ENCODE measurements around the gene SORBS2.

Gene SORBS2

GRCh38 chr4:185847352-185848097, 35.5 kb upstream of the SORBS2 start:
- H3K27me3 ChIP-seq (ENCODE audit: insufficient read depth, low read length, poor library complexity, severe bottlenecking), result no peaks in the 10 kb centered on the region
- no peaks in the 10 kb centered on the region for H3K36me3 ChIP-seq (ENCODE audit: insufficient read depth, low read length)
- H3K9me3 ChIP-seq (ENCODE audit: insufficient read depth, low read depth, low read length), result no peaks in the 10 kb centered on the region
- TF ChIP-seq EZH2phosphoT487 (IDR thresholded peaks at IDR 0.05; ENCODE audit: borderline replicate concordance), result no peak
- TF ChIP-seq CTCF (conservative IDR thresholded peaks at IDR 0.05; ENCODE audit: low read length), result no peak
- H3K4me2 ChIP-seq (ENCODE audit: low read depth, low read length, poor library complexity, severe bottlenecking), result no peak overlapping the region
- no peaks in the 10 kb centered on the region for H4K20me1 ChIP-seq (ENCODE audit: insufficient read depth, low read length, poor library complexity, severe bottlenecking)
- H3K9ac ChIP-seq (ENCODE audit: low read depth, low read length, poor library complexity, severe bottlenecking), result no peak overlapping the region
- no peaks in the 10 kb centered on the region for H3K79me2 ChIP-seq (ENCODE audit: insufficient read depth, low read length)
- no peaks in the 10 kb centered on the region for H3K4me1 ChIP-seq (ENCODE audit: insufficient read depth, low read length, poor library complexity, severe bottlenecking)
- no peaks in the 10 kb centered on the region for H3F3A ChIP-seq (ENCODE audit: low read depth)
- no peak overlapping the region for H2AFZ ChIP-seq (ENCODE audit: low read length)
- H3K4me3 ChIP-seq (ENCODE audit: low read length, poor library complexity, severe bottlenecking), result no peak overlapping the region
- no peaks in the 10 kb centered on the region for H3K9me2 ChIP-seq (replicated peaks; ENCODE audit: low read depth, low read length)

- H3F3A ChIP-seq (ENCODE audit: low read depth), result no peaks in the 10 kb centered on the region
- H2AFZ ChIP-seq (ENCODE audit: low read length), result no peak overlapping the region
- TF ChIP-seq CTCF (conservative IDR thresholded peaks at IDR 0.05; ENCODE audit: low read length) (no peak), EZH2phosphoT487 (IDR thresholded peaks at IDR 0.05; ENCODE audit: borderline replicate concordance) (no peak)
- H3K4me2 ChIP-seq (ENCODE audit: low read depth, low read length, poor library complexity, severe bottlenecking), result no peak overlapping the region
- H3K9ac ChIP-seq (ENCODE audit: low read depth, low read length, poor library complexity, severe bottlenecking), result no peak overlapping the region
- no peaks in the 10 kb centered on the region for H3K36me3 ChIP-seq (ENCODE audit: insufficient read depth, low read length)
- no peaks in the 10 kb centered on the region for H3K79me2 ChIP-seq (ENCODE audit: insufficient read depth, low read length)
- no peaks in the 10 kb centered on the region for H3K27me3 ChIP-seq (ENCODE audit: insufficient read depth, low read length, poor library complexity, severe bottlenecking)
- H4K20me1 ChIP-seq (ENCODE audit: insufficient read depth, low read length, poor library complexity, severe bottlenecking), result no peaks in the 10 kb centered on the region
- no peaks in the 10 kb centered on the region for H3K9me2 ChIP-seq (replicated peaks; ENCODE audit: low read depth, low read length)
- no peaks in the 10 kb centered on the region for H3K4me1 ChIP-seq (ENCODE audit: insufficient read depth, low read length, poor library complexity, severe bottlenecking)
- H3K4me3 ChIP-seq (ENCODE audit: low read length, poor library complexity, severe bottlenecking), result no peak overlapping the region
- H3K9me3 ChIP-seq (ENCODE audit: insufficient read depth, low read depth, low read length), result no peaks in the 10 kb centered on the region; the same call in 1 of the 2 replicates
Observed at GRCh38 chr4:185846505-185847150, 34.6 kb upstream of the SORBS2 start.

- no peaks in the 10 kb centered on the region for H3F3A ChIP-seq (ENCODE audit: low read depth)
- no peaks in the 10 kb centered on the region for H3K79me2 ChIP-seq (ENCODE audit: insufficient read depth, low read length)
- H3K27me3 ChIP-seq (ENCODE audit: insufficient read depth, low read length, poor library complexity, severe bottlenecking), result no peaks in the 10 kb centered on the region
- no peak overlapping the region for H3K4me2 ChIP-seq (ENCODE audit: low read depth, low read length, poor library complexity, severe bottlenecking)
- no peaks in the 10 kb centered on the region for H3K4me1 ChIP-seq (ENCODE audit: insufficient read depth, low read length, poor library complexity, severe bottlenecking)
- H4K20me1 ChIP-seq (ENCODE audit: insufficient read depth, low read length, poor library complexity, severe bottlenecking), result no peaks in the 10 kb centered on the region
- H3K9me2 ChIP-seq (replicated peaks; ENCODE audit: low read depth, low read length), result no peaks in the 10 kb centered on the region
- no peaks in the 10 kb centered on the region for H3K36me3 ChIP-seq (ENCODE audit: insufficient read depth, low read length)
- no peak overlapping the region for H2AFZ ChIP-seq (ENCODE audit: low read length)
- H3K4me3 ChIP-seq (ENCODE audit: low read length, poor library complexity, severe bottlenecking), result no peak overlapping the region
- no peaks in the 10 kb centered on the region; the same call in 1 of the 2 replicates for H3K9me3 ChIP-seq (ENCODE audit: insufficient read depth, low read depth, low read length)
- H3K9ac ChIP-seq (ENCODE audit: low read depth, low read length, poor library complexity, severe bottlenecking), result no peak overlapping the region
- TF ChIP-seq EZH2phosphoT487 (IDR thresholded peaks at IDR 0.05; ENCODE audit: borderline replicate concordance), result no peak
- no peak for TF ChIP-seq CTCF (conservative IDR thresholded peaks at IDR 0.05; ENCODE audit: low read length)
Observed at GRCh38 chr4:185845966-185846365, 34.0 kb upstream of the SORBS2 start.

All from Loucy (cell line).